Smooth muscle cell (in vitro differentiated cells): Measurements from ENCODE around the gene CDH22. TPM values are rescaled to one million over a fixed set of nuclear protein-coding genes. Genes with fewer than 3 reads are reported as not detected.

Source experiments
- DNase-seq: peaks from one replicate; lab custom pipeline; 2025; ENCODE audit not compliant: unreplicated experiment; lab: John Stamatoyannopoulos, UW
- H2AFZ ChIP-seq: fragments of 200-600 bp; sonication (generic); 2 replicates; pipeline ENCODE4 v1.6.0; 2016; ENCODE audit warnings: antibody characterized with exemption, low read depth, mild to moderate bottlenecking
- H3F3A ChIP-seq: fragments of 200-600 bp; sonication (generic); 2 replicates; pipeline ENCODE4 v1.6.0; 2017; ENCODE audit warnings: antibody characterized with exemption, low read depth
- H3K27ac ChIP-seq: fragments of 200-600 bp; sonication (generic); 2 replicates; pipeline ENCODE4 v1.5.1; 2016; ENCODE audit warnings: low read depth, mild to moderate bottlenecking
- H3K27me3 ChIP-seq: fragments of 200-600 bp; sonication (generic); 2 replicates; pipeline ENCODE4 v1.6.1; 2016; ENCODE audit warnings: low read depth, mild to moderate bottlenecking
- H3K36me3 ChIP-seq: fragments of 200-600 bp; sonication (generic); 2 replicates; pipeline ENCODE4 v1.5.1; 2016; ENCODE audit warnings: low read depth
- H3K4me1 ChIP-seq: fragments of 200-600 bp; sonication (generic); 2 replicates; pipeline ENCODE4 v1.5.1; 2016; ENCODE audit warnings: low read depth
- H3K4me2 ChIP-seq: fragments of 200-600 bp; sonication (generic); 2 replicates; pipeline ENCODE4 v1.6.0; 2016; ENCODE audit warnings: mild to moderate bottlenecking
- H3K4me3 ChIP-seq: fragments of 200-600 bp; sonication (generic); 2 replicates; pipeline ENCODE4 v1.5.1; 2016; ENCODE audit warnings: mild to moderate bottlenecking
- H3K79me2 ChIP-seq: fragments of 200-600 bp; sonication (generic); 2 replicates; pipeline ENCODE4 v1.6.0; 2016; ENCODE audit warnings: low read depth, mild to moderate bottlenecking
- H3K9ac ChIP-seq: fragments of 200-600 bp; sonication (generic); 2 replicates; pipeline ENCODE4 v1.6.0; 2016; ENCODE audit warnings: low read depth
- H3K9me3 ChIP-seq: fragments of 200-600 bp; sonication (generic); replicated peaks from 2 replicates; pipeline ENCODE4 v1.5.1; 2016; ENCODE audit warnings: low read depth
- H4K20me1 ChIP-seq: fragments of 200-600 bp; sonication (generic); 2 replicates; pipeline ENCODE4 v1.6.0; 2016; ENCODE audit warnings: low read depth
- CTCF ChIP-seq: fragments of 200-600 bp; sonication (generic); IDR thresholded peaks from 2 replicates; pipeline ENCODE4 v1.5.1; 2017; ENCODE audit warnings: borderline replicate concordance, mild to moderate bottlenecking, antibody characterized with exemption; ENCODE audit not compliant: insufficient read depth, poor library complexity, severe bottlenecking
- WGBS: methylation state at CpG from one replicate; pipeline ENCODE4 v1.1.7; 2016; ENCODE audit warnings: low lambda C conversion rate; 5-methylcytosine and 5-hydroxymethylcytosine counted together
- polyA plus RNA-seq: library from polyadenylated mRNA; unstranded; fragments of >200 nt; fragmentation: Nextera tagmentation; extraction: Ambion mirVana; gene quantifications from 2 replicates; pipeline ENCODE4 v1.2.1, GENCODE V29; 2016
- total RNA-seq: library from RNA; depleted of rRNA; stranded (reverse); fragments of >200 nt; gene quantifications from 2 replicates; pipeline ENCODE4 v1.2.3, GENCODE V29; 2014

CDH22 gene
- total and polyA plus RNA-seq, 2 experiments from 2014 or later = not detected

- WGBS = 90% methylated on average over 8 of the region's 8 CpGs
- H3K4me3 ChIP-seq = no peak overlapping the region
- H3K36me3 ChIP-seq = no peaks in the 10 kb centered on the region
- no peak for TF ChIP-seq CTCF
- no peak for DNase-seq
- H3K9me3 ChIP-seq = no peaks in the 10 kb centered on the region
- no peaks in the 10 kb centered on the region for H4K20me1 ChIP-seq
- peaks cover 31% of the 10 kb centered on the region for H3K27me3 ChIP-seq
- no peak overlapping the region for H3K9ac ChIP-seq
- H3K79me2 ChIP-seq = no peaks in the 10 kb centered on the region
- H2AFZ ChIP-seq = no peak overlapping the region
- no peak overlapping the region for H3K4me2 ChIP-seq
- H3F3A ChIP-seq = no peaks in the 10 kb centered on the region
- no peak overlapping the region for H3K27ac ChIP-seq
- peaks cover 7% of the 10 kb centered on the region for H3K4me1 ChIP-seq
These were observed 23.2 kb downstream of the CDH22 start for GRCh38 chr20:46285072-46285471.

GRCh38 chr20:46284040-46284427 is 24.3 kb downstream of the CDH22 start:
- H3K9ac ChIP-seq = no peak overlapping the region
- 74% methylated on average over 7 of the region's 7 CpGs for WGBS
- H2AFZ ChIP-seq = no peak overlapping the region
- no peak overlapping the region for H3K4me2 ChIP-seq
- H4K20me1 ChIP-seq = no peaks in the 10 kb centered on the region
- H3F3A ChIP-seq = no peaks in the 10 kb centered on the region
- peaks cover 31% of the 10 kb centered on the region for H3K27me3 ChIP-seq
- no peak for DNase-seq
- no peaks in the 10 kb centered on the region for H3K9me3 ChIP-seq
- H3K4me3 ChIP-seq = no peak overlapping the region
- H3K27ac ChIP-seq = no peak overlapping the region
- H3K79me2 ChIP-seq = no peaks in the 10 kb centered on the region
- TF ChIP-seq CTCF = no peak
- no peaks in the 10 kb centered on the region for H3K36me3 ChIP-seq
- peaks cover 7% of the 10 kb centered on the region for H3K4me1 ChIP-seq

GRCh38 chr20:46283426-46284039 is 24.8 kb downstream of the CDH22 start:
- H3K4me2 ChIP-seq = no peak overlapping the region
- no peak overlapping the region for H3K27ac ChIP-seq
- DNase-seq = no peak
- peaks cover 31% of the 10 kb centered on the region for H3K27me3 ChIP-seq
- H3K9ac ChIP-seq = no peak overlapping the region
- TF ChIP-seq CTCF = no peak
- no peaks in the 10 kb centered on the region for H3K9me3 ChIP-seq
- H3K79me2 ChIP-seq = no peaks in the 10 kb centered on the region
- peaks cover 7% of the 10 kb centered on the region for H3K4me1 ChIP-seq
- H3K36me3 ChIP-seq = no peaks in the 10 kb centered on the region
- no peaks in the 10 kb centered on the region for H4K20me1 ChIP-seq
- H3F3A ChIP-seq = no peaks in the 10 kb centered on the region
- no peak overlapping the region for H3K4me3 ChIP-seq
- 74% methylated on average over 12 of the region's 12 CpGs for WGBS
- H2AFZ ChIP-seq = no peak overlapping the region

GRCh38 chr20:46282669-46283068 is 25.6 kb downstream of the CDH22 start:
- no peak for DNase-seq
- 69% methylated on average over 11 of the region's 11 CpGs for WGBS
- H3K9me3 ChIP-seq = no peaks in the 10 kb centered on the region

More at GRCh38 chr20:46282669-46283068, 25.6 kb downstream of the CDH22 start:
- Histone ChIP-seq H3K27ac (no peak overlapping the region), H3K4me1 (peaks cover 7% of the 10 kb centered on the region), H3K27me3 (peaks cover 31% of the 10 kb centered on the region), H4K20me1 (no peaks in the 10 kb centered on the region), H3F3A (no peaks in the 10 kb centered on the region), H3K36me3 (no peaks in the 10 kb centered on the region), H2AFZ (no peak overlapping the region), H3K9ac (no peak overlapping the region), H3K79me2 (no peaks in the 10 kb centered on the region), H3K4me3 (no peak overlapping the region), H3K4me2 (no peak overlapping the region)
- TF ChIP-seq CTCF = no peak
